Duodenal mucosa (tissue), 2 donors: Measurements from ENCODE around the gene IARS2.
"Not testable (repeated sequence)": the region's sequence is repeated elsewhere in the genome, so short reads cannot be mapped to it uniquely, and the experiment has no call there.

Experiments used
- H3K27ac ChIP-seq: one replicate; pipeline ENCODE4 v1.7.0; 2013; ENCODE audit warnings: low read depth, low read length
- H3K27me3 ChIP-seq, 2 donors: one replicate each; pipeline ENCODE4 v1.7.0; 2013; ENCODE audit warnings: low read length in 2 of 2, control low read depth in 1 of 2; ENCODE audit not compliant: insufficient read depth in 2 of 2, control insufficient read depth in 1 of 2
- H3K36me3 ChIP-seq, 2 donors: one replicate each; pipeline ENCODE4 v1.7.0; 2013; ENCODE audit warnings: low read length in 2 of 2, control low read depth in 1 of 2; ENCODE audit not compliant: insufficient read depth in 2 of 2, control insufficient read depth in 1 of 2
- H3K4me1 ChIP-seq, 2 donors: one replicate each; pipeline ENCODE4 v1.7.0; 2013; ENCODE audit warnings: low read length in 2 of 2, control low read depth in 1 of 2; ENCODE audit not compliant: insufficient read depth in 2 of 2, control insufficient read depth in 1 of 2
- H3K4me3 ChIP-seq, 2 donors: one replicate each; pipeline ENCODE4 v1.7.0; 2013; ENCODE audit warnings: low read length in 2 of 2, low read depth in 1 of 2
- H3K9ac ChIP-seq, 2 donors: one replicate each; pipeline ENCODE4 v1.7.0; 2013; ENCODE audit warnings: low read length in 2 of 2, low read depth in 1 of 2
- H3K9me3 ChIP-seq, 2 donors: one replicate each; pipeline ENCODE4 v1.7.0; 2013; ENCODE audit warnings: low read length in 2 of 2, control low read depth in 1 of 2; ENCODE audit not compliant: control insufficient read depth in 1 of 2

The IARS2 gene

DNA sequence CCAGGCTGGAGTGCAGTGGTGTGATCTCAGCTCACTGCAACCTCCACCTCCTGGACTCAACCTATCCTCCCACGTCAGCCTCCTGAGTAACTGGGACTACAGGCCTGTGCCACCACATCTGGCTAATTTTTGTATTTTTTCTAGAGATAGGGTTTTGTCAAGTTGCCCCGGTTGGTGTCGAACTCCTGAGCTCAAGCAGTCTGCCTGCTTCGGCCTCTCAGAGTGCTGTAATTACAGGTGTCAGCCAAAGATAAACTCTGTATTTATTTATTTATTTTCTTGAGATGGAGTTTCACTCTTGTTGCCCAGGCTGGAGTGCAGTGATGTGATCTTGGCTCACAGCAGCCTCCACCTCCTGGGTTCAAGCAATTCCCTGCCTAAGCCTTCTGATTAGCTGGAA is 18.7 kb downstream of the IARS2 start:
- H3K4me1 ChIP-seq, H3K27ac ChIP-seq, H3K9ac ChIP-seq, H3K27me3 ChIP-seq, H3K4me3 ChIP-seq, H3K9me3 ChIP-seq: not testable (repeated sequence)
- peaks cover 7 to 46% of the 10 kb centered on the region in 2 donors for H3K36me3 ChIP-seq

DNA sequence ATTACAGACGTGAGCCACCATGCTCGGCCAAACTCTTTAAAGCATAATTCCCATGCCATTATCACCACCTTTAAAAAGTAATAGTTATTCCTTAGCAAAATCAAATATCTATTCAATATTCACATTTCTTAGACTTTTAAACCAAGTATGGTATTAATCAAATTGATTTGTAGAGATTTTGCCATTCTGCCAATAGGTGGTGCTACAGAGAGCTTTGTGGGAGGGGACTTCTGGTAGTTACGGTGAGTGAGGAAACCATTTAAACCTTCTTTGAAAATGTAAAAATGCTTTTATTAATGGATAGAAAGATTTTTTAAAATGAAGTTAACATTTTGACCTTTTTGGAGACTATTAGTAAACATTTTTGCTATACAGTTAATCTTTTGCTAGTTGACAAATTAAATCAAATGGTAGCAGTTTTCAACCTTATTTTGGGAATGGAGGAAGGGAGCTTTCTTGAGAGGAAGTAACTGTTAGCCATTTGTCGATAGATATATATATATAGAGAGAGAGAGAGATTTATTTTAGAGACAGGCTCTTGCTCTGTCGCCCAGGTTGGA is 19.3 kb downstream of the IARS2 start:
- no peaks in the 10 kb centered on the region for H3K27me3 ChIP-seq
- no peak overlapping the region for H3K27ac ChIP-seq
- H3K9me3 ChIP-seq = no peaks in the 10 kb centered on the region
- peaks cover 7 to 43% of the 10 kb centered on the region in 2 donors for H3K36me3 ChIP-seq
- no peaks in the 10 kb centered on the region for H3K4me1 ChIP-seq
- H3K9ac ChIP-seq = no peak overlapping the region
- no peak overlapping the region for H3K4me3 ChIP-seq

DNA sequence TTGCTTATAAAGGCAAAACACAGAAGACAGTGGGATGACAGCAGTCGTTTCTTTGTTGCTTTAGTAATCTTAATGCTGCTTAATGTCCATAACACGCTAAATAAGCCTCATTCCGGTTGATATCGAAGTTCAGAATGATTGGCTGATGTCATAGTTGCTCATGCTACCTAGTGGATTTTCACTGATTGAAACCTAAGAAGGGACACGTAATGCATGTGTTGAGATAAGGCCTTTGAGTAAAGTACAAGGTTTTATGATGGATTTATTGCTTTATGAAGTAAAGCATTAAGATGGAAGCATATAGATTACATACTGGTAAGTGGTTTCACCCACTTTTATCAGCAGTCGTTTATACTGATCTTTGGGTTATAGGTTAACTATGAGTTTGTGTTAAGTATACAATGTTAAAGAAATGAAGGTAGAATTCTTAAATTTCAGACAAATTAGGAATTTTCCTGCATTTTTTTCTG is 25.1 kb downstream of the IARS2 start:
- no peaks in the 10 kb centered on the region for H3K9me3 ChIP-seq
- peak overlapping the region; percentile 61 to 84 for H3K4me3 ChIP-seq
- peaks cover 0 to 20% of the 10 kb centered on the region in 2 donors for H3K36me3 ChIP-seq
- peak overlapping the region; percentile 56 to 86 for H3K9ac ChIP-seq
- H3K27me3 ChIP-seq = no peaks in the 10 kb centered on the region
- peak overlapping the region; percentile 54 for H3K27ac ChIP-seq
- peaks cover 0 to 8% of the 10 kb centered on the region in 2 donors for H3K4me1 ChIP-seq

DNA sequence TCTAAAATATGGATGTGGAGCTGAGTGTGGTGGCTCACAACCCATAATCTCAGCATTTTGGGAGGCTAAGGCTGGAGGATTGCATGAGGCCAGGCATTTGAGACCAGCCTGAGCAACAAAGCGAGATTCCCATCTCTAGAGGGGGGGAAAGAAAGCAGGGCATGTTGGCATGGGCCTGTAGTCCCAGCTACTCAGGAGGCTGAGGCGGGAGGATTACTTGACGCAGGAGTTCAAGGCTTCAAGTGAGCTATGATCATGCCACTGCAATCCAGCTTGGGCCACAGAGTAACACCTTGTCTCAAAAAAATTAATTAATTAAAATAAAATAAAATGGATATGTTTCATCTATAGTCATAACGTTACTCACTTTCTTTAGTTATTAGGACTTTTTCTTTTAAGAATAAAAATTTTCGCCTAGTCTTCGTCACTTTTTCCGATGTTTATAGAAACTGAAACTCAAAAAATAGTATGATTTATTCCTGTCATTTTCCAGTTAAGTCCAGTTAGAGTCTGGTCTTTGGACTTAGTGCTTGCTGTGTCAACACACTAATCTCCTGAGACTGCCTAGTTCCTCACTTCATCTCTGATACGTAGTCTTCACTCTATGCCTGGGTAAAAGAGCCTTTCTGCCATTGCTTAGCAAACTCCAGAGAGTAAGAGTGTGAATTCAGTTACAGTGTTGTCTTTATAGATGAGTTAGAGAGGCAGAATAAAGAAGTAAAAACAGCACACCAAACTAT is 28.0 kb downstream of the IARS2 start:
- Histone ChIP-seq H3K27ac (peak overlapping the region; percentile 80), H3K9me3 (no peaks in the 10 kb centered on the region), H3K9ac (peak overlapping the region; percentile 16 to 78), H3K4me1 (peaks cover 6 to 15% of the 10 kb centered on the region in 2 donors), H3K36me3 (peaks cover 2 to 11% of the 10 kb centered on the region in 2 donors), H3K27me3 (no peaks in the 10 kb centered on the region), H3K4me3 (peak overlapping the region; percentile 5 to 51)

DNA sequence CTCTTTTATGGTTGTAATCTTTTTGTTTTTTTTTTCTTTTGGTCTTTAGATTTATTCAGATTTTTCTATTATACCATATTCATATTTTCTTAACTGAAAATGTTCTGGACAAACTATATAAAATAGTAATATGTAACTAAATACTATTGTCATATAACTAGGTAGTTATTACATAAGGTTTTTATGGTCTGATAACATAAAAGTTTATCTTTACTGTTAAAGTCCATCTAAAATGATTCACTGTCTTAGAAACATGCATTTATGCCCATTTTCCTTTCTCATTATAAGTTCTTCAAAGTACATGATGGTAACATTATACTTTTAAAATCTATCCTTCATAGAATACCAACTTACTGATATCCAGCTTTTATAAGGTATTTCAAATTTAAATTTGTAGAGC is 29.1 kb downstream of the IARS2 start:
- no peaks in the 10 kb centered on the region for H3K27me3 ChIP-seq
- no peak overlapping the region for H3K4me3 ChIP-seq
- no peak overlapping the region for H3K27ac ChIP-seq
- H3K36me3 ChIP-seq = peaks cover 8 to 11% of the 10 kb centered on the region in 2 donors
- H3K9ac ChIP-seq = peak overlapping the region in 1 of 2 donors; percentile 78
- H3K4me1 ChIP-seq = peaks cover 6 to 15% of the 10 kb centered on the region in 2 donors
- H3K9me3 ChIP-seq = no peaks in the 10 kb centered on the region

DNA sequence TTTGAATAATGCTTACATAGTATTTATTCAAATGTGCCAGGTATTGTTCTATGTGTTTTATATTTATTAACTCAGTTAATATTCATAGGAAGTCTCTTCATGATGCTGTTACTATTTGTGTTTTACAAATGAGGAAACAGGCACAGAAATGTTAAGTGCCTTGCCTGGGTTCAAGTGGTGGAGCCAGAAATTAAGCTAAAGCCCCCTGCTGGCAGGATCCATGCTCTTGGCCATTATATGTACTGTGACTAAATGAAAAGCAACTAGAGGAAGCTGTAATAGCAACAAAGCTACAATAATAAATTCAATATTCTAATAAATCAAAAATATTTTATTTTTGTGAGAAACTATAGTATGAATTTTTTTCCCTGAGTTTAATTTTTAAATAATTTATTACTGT is 30.0 kb downstream of the IARS2 start:
- H3K4me3 ChIP-seq = no peak overlapping the region
- no peak overlapping the region for H3K9ac ChIP-seq
- no peaks in the 10 kb centered on the region for H3K9me3 ChIP-seq
- H3K27ac ChIP-seq = no peak overlapping the region
- H3K27me3 ChIP-seq = no peaks in the 10 kb centered on the region
- peaks cover 6 to 15% of the 10 kb centered on the region in 2 donors for H3K4me1 ChIP-seq
- peaks cover 8 to 17% of the 10 kb centered on the region in 2 donors for H3K36me3 ChIP-seq

DNA sequence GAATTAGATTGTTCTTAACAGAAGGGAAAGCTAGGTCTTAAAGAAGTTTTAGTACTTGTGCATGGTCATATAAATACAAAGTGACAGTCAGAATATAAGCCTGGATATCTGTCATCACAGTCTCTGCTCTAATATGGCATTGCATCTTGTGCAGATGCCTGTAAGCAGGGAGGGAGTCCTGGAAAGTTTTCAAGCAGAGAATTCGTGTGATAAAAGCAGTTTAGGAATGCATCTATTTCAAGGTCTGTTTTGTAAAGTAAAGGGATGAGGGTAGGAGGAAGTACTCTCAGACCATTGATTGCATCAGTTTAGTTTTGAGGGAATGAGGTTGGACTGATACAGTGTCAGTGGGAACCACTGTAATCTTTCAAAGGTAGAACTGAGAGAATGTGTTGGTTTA is 30.6 kb downstream of the IARS2 start:
- H3K9ac ChIP-seq = peak overlapping the region in 1 of 2 donors; percentile 0
- no peak overlapping the region for H3K27ac ChIP-seq
- H3K27me3 ChIP-seq = no peaks in the 10 kb centered on the region
- no peaks in the 10 kb centered on the region for H3K9me3 ChIP-seq
- H3K4me3 ChIP-seq = no peak overlapping the region
- peaks cover 6 to 15% of the 10 kb centered on the region in 2 donors for H3K4me1 ChIP-seq
- H3K36me3 ChIP-seq = peaks cover 8 to 20% of the 10 kb centered on the region in 2 donors

DNA sequence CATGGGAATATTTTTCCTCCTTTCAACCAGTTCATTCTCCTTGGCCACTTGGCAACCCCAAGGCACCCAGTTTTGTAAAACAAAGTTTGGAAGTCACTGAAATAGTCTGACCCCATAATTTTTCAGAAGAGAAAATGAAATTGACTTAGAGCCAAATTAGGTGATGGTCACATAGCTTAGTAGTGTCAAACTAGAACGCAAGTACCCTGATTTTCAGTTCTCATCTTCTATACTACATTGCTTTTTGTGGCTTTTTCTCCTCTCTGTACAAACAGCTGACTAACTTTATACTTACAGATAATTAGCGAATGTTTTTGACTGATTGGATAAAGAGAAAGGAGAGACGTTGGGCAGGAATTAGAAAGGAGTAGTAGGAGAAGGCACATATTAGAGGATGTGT is 33.1 kb downstream of the IARS2 start:
- Histone ChIP-seq H3K36me3 (peaks cover 8 to 29% of the 10 kb centered on the region in 2 donors), H3K4me3 (no peak overlapping the region), H3K27ac (no peak overlapping the region), H3K4me1 (peaks cover 6 to 11% of the 10 kb centered on the region in 2 donors), H3K9me3 (no peaks in the 10 kb centered on the region), H3K9ac (no peak overlapping the region), H3K27me3 (no peaks in the 10 kb centered on the region)

DNA sequence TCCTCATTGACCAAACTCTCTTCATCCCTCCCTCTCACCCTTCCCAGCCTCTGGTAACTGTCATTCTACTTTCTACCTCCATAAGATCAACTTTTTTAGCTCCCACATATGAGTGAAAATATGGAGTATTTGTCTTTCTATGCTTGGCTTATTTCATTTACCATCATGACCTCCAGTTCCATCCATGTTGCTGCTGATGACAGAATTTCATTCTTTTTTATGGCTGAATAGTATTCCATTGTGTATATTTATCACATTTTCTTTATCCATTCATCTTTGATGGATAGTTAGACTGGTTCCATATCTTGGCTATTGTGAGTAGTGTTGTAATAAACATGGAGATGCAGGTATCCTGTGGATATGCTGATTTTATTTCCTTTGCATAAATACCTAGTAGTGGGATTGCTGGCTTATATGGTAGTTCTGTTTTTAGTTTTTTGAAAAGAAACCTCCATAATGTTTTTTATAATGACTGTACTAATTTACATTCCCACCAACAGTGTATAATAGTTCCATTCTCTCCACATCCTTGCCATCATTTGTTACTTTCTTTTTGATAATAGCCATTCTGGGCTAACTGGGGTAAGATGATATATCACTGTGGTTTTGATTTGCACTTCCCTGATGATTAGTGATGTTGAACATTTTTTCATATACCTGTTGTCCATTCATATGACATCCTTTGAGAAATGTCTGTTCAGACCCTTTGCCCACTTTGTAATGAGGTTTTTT is 35.7 kb downstream of the IARS2 start:
- Histone ChIP-seq H3K4me1 (peaks cover 2% of the 10 kb centered on the region in 2 donors), H3K27ac (no peak overlapping the region), H3K9ac (no peak overlapping the region), H3K27me3 (no peaks in the 10 kb centered on the region), H3K4me3 (no peak overlapping the region), H3K9me3 (no peaks in the 10 kb centered on the region), H3K36me3 (peaks cover 11 to 38% of the 10 kb centered on the region in 2 donors)

DNA sequence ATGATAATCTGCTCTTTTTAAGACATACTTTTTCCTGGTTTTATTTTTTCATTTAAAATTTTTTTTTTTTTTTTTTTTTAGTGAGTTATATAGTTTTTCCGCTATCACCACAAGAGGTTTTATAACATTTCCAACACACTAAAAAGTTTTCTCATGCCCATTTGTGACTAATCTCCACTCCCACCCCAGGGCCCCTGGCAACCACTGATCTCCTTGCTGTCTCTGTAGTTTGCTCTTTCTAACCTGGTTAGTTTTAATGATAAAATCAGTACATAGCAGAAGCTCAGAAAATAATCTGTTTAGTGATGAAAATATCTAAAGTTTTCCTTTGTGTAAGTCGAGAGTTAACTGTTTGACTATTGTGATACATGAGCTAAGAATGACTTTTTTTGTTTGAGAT is 41.8 kb downstream of the IARS2 start:
- Histone ChIP-seq H3K4me1 (no peaks in the 10 kb centered on the region), H3K36me3 (peaks cover 12 to 33% of the 10 kb centered on the region in 2 donors), H3K27ac (no peak overlapping the region), H3K9me3 (no peaks in the 10 kb centered on the region), H3K4me3 (no peak overlapping the region), H3K27me3 (no peaks in the 10 kb centered on the region), H3K9ac (no peak overlapping the region)
